Stomach (tissue), 9 donors: ENCODE results near the gene SCGB1D1. TPM values are rescaled to one million over a fixed set of nuclear protein-coding genes. Genes with fewer than 3 reads are reported as not detected.

Experiments
- DNase-seq, 2 donors: peaks; one replicate each; pipeline versions ENCODE4 v3.0.0 to v3.0.0-alpha.2; 2013 to 2019
- H3K27ac ChIP-seq, 5 donors: fragments of 200-600 bp in 4 of 5; sonication (generic) in 4 of 5; one replicate each; pipeline ENCODE4 v1.5.1; 2013 to 2019; ENCODE audit warnings: mild to moderate bottlenecking in 1 of 5, moderate library complexity in 1 of 5
- H3K27me3 ChIP-seq, 3 donors: fragments of 200-600 bp; sonication (generic); one replicate each; pipeline ENCODE4 v1.5.1; 2017 to 2019; ENCODE audit warnings: mixed run types in 1 of 3
- H3K36me3 ChIP-seq, 4 donors: fragments of 200-600 bp; sonication (generic); 1 replicate in 3 of 4; 2 replicates in 1 of 4; pipeline ENCODE4 v1.5.1; 2016 to 2019
- H3K4me1 ChIP-seq, 4 donors: fragments of 200-600 bp; sonication (generic); one replicate each; pipeline ENCODE4 v1.5.1; 2016 to 2019
- H3K4me3 ChIP-seq, 4 donors: fragments of 200-600 bp; sonication (generic) in 3 of 4; one replicate each; pipeline ENCODE4 v1.5.1; 2016 to 2019; ENCODE audit warnings: mild to moderate bottlenecking in 1 of 4
- H3K9me3 ChIP-seq, 4 donors: fragments of 200-600 bp; sonication (generic); one replicate each; pipeline ENCODE4 v1.5.1; 2016 to 2019
- EP300 ChIP-seq: sonication (generic); formaldehyde crosslinking; IDR thresholded peaks from one replicate; pipeline ENCODE4 v1.6.1; 2017; ENCODE audit warnings: antibody characterized with exemption
- POLR2A ChIP-seq, 4 donors: fragments of 450-650 bp; IDR thresholded peaks; one replicate each; pipeline ENCODE4 v1.6.1; 2016; ENCODE audit warnings: antibody characterized with exemption in 4 of 4, control low read depth in 2 of 4, mild to moderate bottlenecking in 1 of 4, moderate library complexity in 1 of 4
- POLR2AphosphoS5 ChIP-seq, 3 donors: sonication (generic); formaldehyde crosslinking; IDR thresholded peaks; one replicate each; pipeline ENCODE4 v1.6.1; 2016; ENCODE audit warnings: antibody characterized with exemption in 3 of 3
- WGBS, 5 donors: extraction: QIAGEN DNeasy Blood & Tissue Kit in 3 of 5; methylation state at CpG; one replicate each; pipeline versions ENCODE4 v1.1.5 to v1.1.7; 2013 to 2018; 5-methylcytosine and 5-hydroxymethylcytosine counted together
- intact Hi-C: fragments of 100-400 bp; cut with DNase I; formaldehyde crosslinking; loops from one replicate; pipeline ENCODE4 v1.15.1; 2023; ENCODE audit warnings: low total_unique reads
- polyA plus RNA-seq, 3 donors: library from polyadenylated mRNA; stranded (reverse); fragments of 200-250 nt; gene quantifications; one replicate each; pipeline ENCODE4 v1.2.3, GENCODE V29; 2013
- total RNA-seq, 5 donors: library from RNA; depleted of rRNA; stranded (reverse); fragments of >200 nt; gene quantifications; one replicate each; pipeline versions ENCODE4 v1.1.0 to v1.2.3, GENCODE V29; 2014 to 2016
- TF ChIP-seq, protein P1 (sequence below), 7 experiments: fragments of 450-650 bp in 4 of 7; fragments of 200-600 bp in 3 of 7; sonication (generic) in 3 of 7; IDR thresholded peaks; one replicate each; pipeline ENCODE4 v1.5.1; 2016 to 2019; ENCODE audit warnings: antibody characterized with exemption in 7 of 7, control low read depth in 2 of 7, mild to moderate bottlenecking in 1 of 7
- donor health status: healthy with polysubstance abuse.
- donor health status: Bipolar disorder and iron deficiency.
- donor health status: healthy.

SCGB1D1 gene
- total and polyA plus RNA-seq, 8 donors = not detected

DNA sequence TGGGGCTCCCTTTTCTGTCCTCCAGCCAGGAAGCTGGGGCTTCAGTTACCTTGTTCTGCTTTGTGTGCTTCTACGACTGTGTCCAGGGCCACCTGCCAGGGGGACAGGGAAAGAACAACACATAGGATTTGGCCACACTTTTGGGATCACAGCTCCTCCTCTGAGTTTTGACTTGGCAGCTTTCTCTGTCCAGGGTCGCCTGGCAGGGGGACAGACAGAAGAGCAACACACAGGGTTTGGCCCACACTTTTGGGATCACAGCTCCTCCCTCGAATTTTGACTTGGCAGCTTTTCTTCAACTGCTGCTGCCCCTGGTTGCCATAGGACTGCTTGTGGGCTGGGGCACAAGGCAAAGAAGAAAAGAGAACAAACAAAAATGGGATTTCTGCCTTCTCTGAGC, 47.1 kb upstream of the SCGB1D1 start:
- Histone ChIP-seq H3K9me3 (no peaks in the 10 kb centered on the region), H3K36me3 (peaks cover 65 to 100% (median 97%) of the 10 kb centered on the region in 4 donors), H3K27me3 (no peaks in the 10 kb centered on the region), H3K4me1 (no peaks in the 10 kb centered on the region), H3K4me3 (no peak overlapping the region), H3K27ac (no peak overlapping the region)
- TF ChIP-seq POLR2AphosphoS5 (IDR thresholded peaks at IDR 0.05) = no peak
- TF ChIP-seq POLR2A (IDR thresholded peaks at IDR 0.05) = no peak
- TF ChIP-seq, protein P1, sequence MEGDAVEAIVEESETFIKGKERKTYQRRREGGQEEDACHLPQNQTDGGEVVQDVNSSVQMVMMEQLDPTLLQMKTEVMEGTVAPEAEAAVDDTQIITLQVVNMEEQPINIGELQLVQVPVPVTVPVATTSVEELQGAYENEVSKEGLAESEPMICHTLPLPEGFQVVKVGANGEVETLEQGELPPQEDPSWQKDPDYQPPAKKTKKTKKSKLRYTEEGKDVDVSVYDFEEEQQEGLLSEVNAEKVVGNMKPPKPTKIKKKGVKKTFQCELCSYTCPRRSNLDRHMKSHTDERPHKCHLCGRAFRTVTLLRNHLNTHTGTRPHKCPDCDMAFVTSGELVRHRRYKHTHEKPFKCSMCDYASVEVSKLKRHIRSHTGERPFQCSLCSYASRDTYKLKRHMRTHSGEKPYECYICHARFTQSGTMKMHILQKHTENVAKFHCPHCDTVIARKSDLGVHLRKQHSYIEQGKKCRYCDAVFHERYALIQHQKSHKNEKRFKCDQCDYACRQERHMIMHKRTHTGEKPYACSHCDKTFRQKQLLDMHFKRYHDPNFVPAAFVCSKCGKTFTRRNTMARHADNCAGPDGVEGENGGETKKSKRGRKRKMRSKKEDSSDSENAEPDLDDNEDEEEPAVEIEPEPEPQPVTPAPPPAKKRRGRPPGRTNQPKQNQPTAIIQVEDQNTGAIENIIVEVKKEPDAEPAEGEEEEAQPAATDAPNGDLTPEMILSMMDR (IDR thresholded peaks at IDR 0.05) = no peak
- TF ChIP-seq EP300 = no peak
- WGBS, 5 donors = 65 to 76% (median 66%) methylated on average over 3 of the region's 3 CpGs
- intact Hi-C loops = no loop called here
- DNase-seq = peak in 1 of 2 donors; percentile 22

DNA sequence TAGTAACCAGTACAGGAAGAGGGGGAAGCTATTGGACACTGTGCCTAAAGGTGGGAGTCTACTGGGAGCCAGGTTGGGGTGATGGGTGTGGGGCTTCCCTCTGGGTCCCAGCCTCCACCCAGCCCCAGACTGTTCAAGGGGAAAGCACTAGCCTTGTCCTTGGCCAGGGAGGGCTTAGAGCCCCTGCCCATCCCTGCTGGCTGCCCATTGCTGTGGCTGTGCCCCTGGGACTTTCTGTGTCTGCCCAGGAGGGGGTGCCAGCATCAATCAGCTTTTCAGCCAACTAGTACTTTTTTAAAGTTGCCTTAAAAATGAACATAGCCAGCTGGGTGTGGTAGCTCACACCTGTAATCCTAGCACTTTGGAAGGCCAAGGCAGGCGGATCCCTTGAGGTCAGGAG, 46.3 kb upstream of the SCGB1D1 start:
- Histone ChIP-seq H3K36me3 (peaks cover 70 to 100% (median 97%) of the 10 kb centered on the region in 4 donors), H3K9me3 (no peaks in the 10 kb centered on the region)

DNA sequence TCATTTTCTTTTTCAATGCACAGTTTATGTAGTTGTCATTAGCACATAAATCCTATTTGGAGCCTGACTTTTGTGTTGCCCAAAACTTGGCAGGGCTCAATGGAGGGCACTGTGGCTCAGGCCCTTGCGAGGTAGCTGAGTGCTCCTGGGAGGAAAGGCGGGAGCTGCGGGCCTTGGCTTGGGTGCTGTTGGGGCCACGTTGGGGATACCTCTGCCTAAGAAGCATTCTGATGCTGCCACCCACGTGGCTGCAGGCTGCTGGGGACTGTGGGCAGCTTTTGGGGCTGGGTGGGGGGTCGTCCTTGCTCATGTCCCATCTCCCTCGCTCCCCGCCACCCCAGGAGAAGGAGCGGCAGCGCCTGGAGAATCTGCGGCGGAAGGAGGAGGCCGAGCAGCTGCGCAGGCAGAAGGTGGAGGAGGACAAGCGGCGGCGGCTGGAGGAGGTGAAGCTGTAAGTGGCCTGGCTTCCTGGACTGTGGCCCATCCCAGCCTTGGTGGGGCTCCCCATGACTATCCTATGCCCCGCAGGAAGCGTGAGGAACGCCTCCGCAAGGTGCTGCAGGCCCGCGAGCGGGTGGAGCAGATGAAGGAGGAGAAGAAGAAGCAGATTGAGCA, 45.3 kb upstream of the SCGB1D1 start:
- TF ChIP-seq, protein P1 (IDR thresholded peaks at IDR 0.05) = no peak
- TF ChIP-seq POLR2A (IDR thresholded peaks at IDR 0.05) = no peak
- TF ChIP-seq POLR2AphosphoS5 (IDR thresholded peaks at IDR 0.05) = no peak
- no peak for TF ChIP-seq EP300
- no peak overlapping the region for H3K27ac ChIP-seq
- H3K36me3 ChIP-seq = peaks cover 69 to 100% (median 97%) of the 10 kb centered on the region in 4 donors
- 94 to 98% (median 97%) methylated on average over 24 of the region's 24 CpGs for WGBS, 5 donors
- no peaks in the 10 kb centered on the region for H3K4me1 ChIP-seq
- peak in 1 of 2 donors; percentile 21 for DNase-seq
- H3K4me3 ChIP-seq = no peak overlapping the region
- H3K27me3 ChIP-seq = no peaks in the 10 kb centered on the region
- intact Hi-C loops = no loop called here
- H3K9me3 ChIP-seq = no peaks in the 10 kb centered on the region

More for the DNA sequence above, 46.3 kb upstream of the SCGB1D1 start:
- Histone ChIP-seq H3K27ac (no peak overlapping the region), H3K4me1 (no peaks in the 10 kb centered on the region), H3K27me3 (no peaks in the 10 kb centered on the region), H3K4me3 (no peak overlapping the region)
- intact Hi-C loops = no loop called here
- 80 to 100% (median 86%) methylated on average over 1 of the region's 1 CpG for WGBS, 5 donors
- TF ChIP-seq, protein P1 (IDR thresholded peaks at IDR 0.05) = no peak
- TF ChIP-seq EP300 (no peak), POLR2AphosphoS5 (IDR thresholded peaks at IDR 0.05) (no peak), POLR2A (IDR thresholded peaks at IDR 0.05) (no peak)
- peak in 1 of 2 donors; percentile 13 for DNase-seq

DNA sequence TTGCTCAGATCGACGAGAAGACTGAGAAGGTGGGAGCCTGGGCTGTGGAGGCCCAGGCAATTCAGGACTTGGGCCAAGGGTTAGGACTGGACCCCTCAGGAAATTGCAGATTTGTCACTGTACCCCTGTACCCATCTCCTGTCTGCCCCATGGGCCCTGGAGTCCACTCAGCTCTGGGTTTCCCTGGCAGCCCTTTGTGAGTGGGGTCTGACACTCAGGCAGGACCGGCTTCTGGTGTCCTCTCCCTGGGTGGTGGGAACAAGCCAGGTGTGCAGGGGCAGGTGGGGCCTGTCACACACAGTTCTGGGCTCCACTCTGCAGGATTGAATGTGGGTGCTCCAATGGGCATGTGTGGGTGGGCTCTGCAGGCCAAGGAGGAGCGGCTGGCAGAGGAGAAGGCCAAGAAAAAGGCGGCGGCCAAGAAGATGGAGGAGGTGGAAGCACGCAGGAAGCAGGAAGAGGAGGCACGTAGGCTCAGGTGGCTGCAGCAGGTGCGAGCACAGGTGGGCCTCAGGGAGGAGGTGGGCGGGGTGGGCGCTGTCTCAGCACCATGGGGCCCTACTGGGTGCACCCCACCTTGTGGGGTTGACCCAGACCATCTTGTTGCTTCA, 44.6 kb upstream of the SCGB1D1 start:
- H3K9me3 ChIP-seq = no peaks in the 10 kb centered on the region
- H3K4me1 ChIP-seq = no peaks in the 10 kb centered on the region
- no peak overlapping the region for H3K27ac ChIP-seq
- WGBS, 5 donors = 92 to 99% (median 95%) methylated on average over 11 of the region's 11 CpGs
- H3K27me3 ChIP-seq = no peaks in the 10 kb centered on the region
- intact Hi-C loops = no loop called here
- no peak overlapping the region for H3K4me3 ChIP-seq
- peak in 1 of 2 donors; percentile 16 for DNase-seq
- H3K36me3 ChIP-seq = peaks cover 69 to 100% (median 97%) of the 10 kb centered on the region in 4 donors
- TF ChIP-seq, protein P1 (IDR thresholded peaks at IDR 0.05) = no peak
- no peak for TF ChIP-seq EP300
- no peak for TF ChIP-seq POLR2AphosphoS5 (IDR thresholded peaks at IDR 0.05)
- TF ChIP-seq POLR2A (IDR thresholded peaks at IDR 0.05) = no peak
